ENCODE data around the gene PITX3. TPM values are rescaled to one million over a fixed set of nuclear protein-coding genes. Genes with fewer than 3 reads are reported as not detected.

PITX3 gene
- total and polyA plus RNA-seq, 10 of the 15 experiments (the other 5 are each of a cell fraction or from before 2014, with no cell fraction given): not detected

DNA sequence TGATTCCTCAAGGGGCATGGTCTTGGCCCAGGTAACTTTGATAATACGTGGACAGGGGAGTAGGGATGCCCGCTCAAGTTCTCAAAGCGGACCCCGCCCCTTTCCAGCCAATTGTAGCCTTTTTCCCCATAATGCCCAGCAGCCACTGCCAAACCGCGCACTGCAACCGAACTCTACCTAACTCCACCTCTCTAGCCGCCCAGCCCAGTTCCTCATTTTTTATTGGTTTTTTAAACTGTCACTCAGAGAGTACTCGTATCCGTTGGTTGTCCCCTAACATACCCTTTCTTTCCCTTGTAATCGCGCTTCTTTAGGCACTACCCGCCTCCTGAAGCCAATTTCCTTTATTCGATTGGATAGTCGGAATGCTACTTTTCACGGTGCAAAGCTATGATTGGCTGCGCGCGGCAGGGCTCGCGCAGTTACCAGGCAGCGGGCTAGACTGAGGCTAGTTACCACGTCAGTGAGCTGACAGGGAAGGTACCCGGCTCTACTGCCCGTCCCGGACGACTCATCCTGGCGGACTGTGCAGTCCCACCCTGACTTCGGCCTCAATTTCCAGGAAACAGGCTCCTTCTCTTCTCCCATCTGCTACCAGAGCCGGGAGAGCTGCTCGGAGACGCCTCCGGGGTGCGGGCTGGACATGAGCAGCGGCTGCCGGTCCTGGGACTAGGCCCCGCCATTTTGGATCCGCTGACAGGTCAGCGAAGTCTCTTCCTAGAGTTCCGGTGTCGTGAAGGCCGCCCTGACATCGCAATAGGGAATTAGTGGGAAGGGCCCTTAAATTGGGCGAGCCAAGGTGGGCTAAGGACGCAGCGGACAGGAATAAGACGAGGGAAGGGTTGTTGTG is 4.0 kb upstream of the PITX3 start, which contains the start of gene GBF1 (continued):
- TF ChIP-seq MEF2A (IDR thresholded peaks at IDR 0.05; ENCODE audit: insufficient read depth, low read depth, low read length): 0 out of 2 replicates have a peak, but pooled peaks have one; percentile 51
- peak; percentile 85 for TF ChIP-seq SKIL (IDR thresholded peaks at IDR 0.05; ENCODE audit: low read depth, poor library complexity, severe bottlenecking)
- no peak for TF ChIP-seq SRF (IDR thresholded peaks at IDR 0.05; ENCODE audit: low read depth in 2 of 2, low read length in 2 of 2)
- TF ChIP-seq ESRRA (IDR thresholded peaks at IDR 0.05; ENCODE audit: low read length): no peak
- no peak for TF ChIP-seq CBX5 (IDR thresholded peaks at IDR 0.05; ENCODE audit: low read depth)
- TF ChIP-seq ZZZ3 (IDR thresholded peaks at IDR 0.05; ENCODE audit: control insufficient read depth, insufficient read length, low read depth): no peak
- peak; percentile 77; the same call in 1 of the 2 replicates for TF ChIP-seq SMAD5 (IDR thresholded peaks at IDR 0.05; ENCODE audit: low read depth)
- TF ChIP-seq EP300 (IDR thresholded peaks at IDR 0.05; ENCODE audit: borderline replicate concordance in 1 of 2, control insufficient read depth in 1 of 2, low read depth in 2 of 2, low read length in 2 of 2): 0 out of 4 replicates have a peak, but pooled peaks of 1 of the 2 experiments have one; percentile 13
- TF ChIP-seq MTA2 (IDR thresholded peaks at IDR 0.05; ENCODE audit: low read depth): peak; percentile 62
- TF ChIP-seq, protein P1, sequence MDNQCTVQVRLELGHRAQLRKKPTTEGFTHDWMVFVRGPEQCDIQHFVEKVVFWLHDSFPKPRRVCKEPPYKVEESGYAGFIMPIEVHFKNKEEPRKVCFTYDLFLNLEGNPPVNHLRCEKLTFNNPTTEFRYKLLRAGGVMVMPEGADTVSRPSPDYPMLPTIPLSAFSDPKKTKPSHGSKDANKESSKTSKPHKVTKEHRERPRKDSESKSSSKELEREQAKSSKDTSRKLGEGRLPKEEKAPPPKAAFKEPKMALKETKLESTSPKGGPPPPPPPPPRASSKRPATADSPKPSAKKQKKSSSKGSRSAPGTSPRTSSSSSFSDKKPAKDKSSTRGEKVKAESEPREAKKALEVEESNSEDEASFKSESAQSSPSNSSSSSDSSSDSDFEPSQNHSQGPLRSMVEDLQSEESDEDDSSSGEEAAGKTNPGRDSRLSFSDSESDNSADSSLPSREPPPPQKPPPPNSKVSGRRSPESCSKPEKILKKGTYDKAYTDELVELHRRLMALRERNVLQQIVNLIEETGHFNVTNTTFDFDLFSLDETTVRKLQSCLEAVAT (IDR thresholded peaks at IDR 0.05): no peak
- TF ChIP-seq ATF2 (IDR thresholded peaks at IDR 0.05; ENCODE audit: low read length): no peak
- TF ChIP-seq NFYB (IDR thresholded peaks at IDR 0.05; ENCODE audit: insufficient read depth, low read depth, low read length): peak; percentile 88
- no peak for TF ChIP-seq CBX3 (IDR thresholded peaks at IDR 0.05; ENCODE audit: borderline replicate concordance, low read depth)
- no peak for TF ChIP-seq KAT2A (conservative IDR thresholded peaks at IDR 0.05; ENCODE audit: control insufficient read depth, low read depth, low read length)
- TF ChIP-seq KDM1A (IDR thresholded peaks at IDR 0.05; ENCODE audit: borderline replicate concordance): no peak
- TF ChIP-seq, protein P2, sequence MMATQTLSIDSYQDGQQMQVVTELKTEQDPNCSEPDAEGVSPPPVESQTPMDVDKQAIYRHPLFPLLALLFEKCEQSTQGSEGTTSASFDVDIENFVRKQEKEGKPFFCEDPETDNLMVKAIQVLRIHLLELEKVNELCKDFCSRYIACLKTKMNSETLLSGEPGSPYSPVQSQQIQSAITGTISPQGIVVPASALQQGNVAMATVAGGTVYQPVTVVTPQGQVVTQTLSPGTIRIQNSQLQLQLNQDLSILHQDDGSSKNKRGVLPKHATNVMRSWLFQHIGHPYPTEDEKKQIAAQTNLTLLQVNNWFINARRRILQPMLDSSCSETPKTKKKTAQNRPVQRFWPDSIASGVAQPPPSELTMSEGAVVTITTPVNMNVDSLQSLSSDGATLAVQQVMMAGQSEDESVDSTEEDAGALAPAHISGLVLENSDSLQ (IDR thresholded peaks at IDR 0.05): peak; percentile 100
- peak; percentile 98 for TF ChIP-seq SP1 (IDR thresholded peaks at IDR 0.05; ENCODE audit: low read depth, low read length)
- peak; percentile 87 for TF ChIP-seq ZNF622 (IDR thresholded peaks at IDR 0.05)
- TF ChIP-seq ZNF384 (IDR thresholded peaks at IDR 0.05; ENCODE audit: borderline replicate concordance, low read depth, low read length): no peak

Measured in GM12878 (cell line).